Fibroblast of skin of scalp (primary cell): ENCODE results near the gene SERPINF2.
A peak's percentile ranks its signal among the peaks of the same experiment; 100 is the strongest.

Experiments used
- DNase-seq: peaks from one replicate; pipeline ENCODE4 v3.0.0-alpha.2; 2013

Gene SERPINF2

GRCh38 chr17:1716076-1716911 lies 26.4 kb upstream of the SERPINF2 start:
- peak; percentile 100 for DNase-seq

GRCh38 chr17:1716912-1717695 lies 25.6 kb upstream of the SERPINF2 start:
- DNase-seq, result peak; percentile 99

GRCh38 chr17:1718362-1719165 lies 24.1 kb upstream of the SERPINF2 start:
- DNase-seq, result no peak

GRCh38 chr17:1720856-1721386 lies 21.8 kb upstream of the SERPINF2 start:
- peak; percentile 48 for DNase-seq

- DNase-seq, result peak; percentile 50
These were observed 20.6 kb upstream of the SERPINF2 start for GRCh38 chr17:1722022-1722421.

GRCh38 chr17:1724351-1724868 lies 18.3 kb upstream of the SERPINF2 start, which contains the start of gene WDR81:
TSS of gene WDR81 (plus strand) at chr17:1724704. CDS start at chr17:1724960, 256 bp downstream.
- peak; percentile 89 for DNase-seq

GRCh38 chr17:1724869-1725641 lies 17.6 kb upstream of the SERPINF2 start:
- no peak for DNase-seq

GRCh38 chr17:1725642-1726511 lies 16.8 kb upstream of the SERPINF2 start:
- DNase-seq, result no peak

GRCh38 chr17:1726626-1727257 lies 15.9 kb upstream of the SERPINF2 start:
- DNase-seq, result no peak

GRCh38 chr17:1727258-1727789 lies 15.3 kb upstream of the SERPINF2 start:
- no peak for DNase-seq

GRCh38 chr17:1727876-1728630 lies 14.6 kb upstream of the SERPINF2 start:
- no peak for DNase-seq

GRCh38 chr17:1729966-1730325 lies 12.7 kb upstream of the SERPINF2 start:
- no peak for DNase-seq

GRCh38 chr17:1730326-1731193 lies 12.1 kb upstream of the SERPINF2 start:
- DNase-seq, result no peak

GRCh38 chr17:1731194-1731506 lies 11.5 kb upstream of the SERPINF2 start:
- DNase-seq, result no peak

GRCh38 chr17:1732241-1732832 lies 10.3 kb upstream of the SERPINF2 start:
- no peak for DNase-seq

- DNase-seq, result no peak
These were observed 9.8 kb upstream of the SERPINF2 start for GRCh38 chr17:1732833-1733321.

GRCh38 chr17:1733759-1734158 lies 8.9 kb upstream of the SERPINF2 start:
- DNase-seq, result no peak
